Measurements from ENCODE around the gene NTM. TPM values are rescaled to one million over a fixed set of nuclear protein-coding genes. Genes with fewer than 3 reads are reported as not detected.

The NTM gene
- total RNA-seq, 4 donors from 2014 or later: 0.78 to 1.1 (median 0.88) TPM; not detected in 1

DNA sequence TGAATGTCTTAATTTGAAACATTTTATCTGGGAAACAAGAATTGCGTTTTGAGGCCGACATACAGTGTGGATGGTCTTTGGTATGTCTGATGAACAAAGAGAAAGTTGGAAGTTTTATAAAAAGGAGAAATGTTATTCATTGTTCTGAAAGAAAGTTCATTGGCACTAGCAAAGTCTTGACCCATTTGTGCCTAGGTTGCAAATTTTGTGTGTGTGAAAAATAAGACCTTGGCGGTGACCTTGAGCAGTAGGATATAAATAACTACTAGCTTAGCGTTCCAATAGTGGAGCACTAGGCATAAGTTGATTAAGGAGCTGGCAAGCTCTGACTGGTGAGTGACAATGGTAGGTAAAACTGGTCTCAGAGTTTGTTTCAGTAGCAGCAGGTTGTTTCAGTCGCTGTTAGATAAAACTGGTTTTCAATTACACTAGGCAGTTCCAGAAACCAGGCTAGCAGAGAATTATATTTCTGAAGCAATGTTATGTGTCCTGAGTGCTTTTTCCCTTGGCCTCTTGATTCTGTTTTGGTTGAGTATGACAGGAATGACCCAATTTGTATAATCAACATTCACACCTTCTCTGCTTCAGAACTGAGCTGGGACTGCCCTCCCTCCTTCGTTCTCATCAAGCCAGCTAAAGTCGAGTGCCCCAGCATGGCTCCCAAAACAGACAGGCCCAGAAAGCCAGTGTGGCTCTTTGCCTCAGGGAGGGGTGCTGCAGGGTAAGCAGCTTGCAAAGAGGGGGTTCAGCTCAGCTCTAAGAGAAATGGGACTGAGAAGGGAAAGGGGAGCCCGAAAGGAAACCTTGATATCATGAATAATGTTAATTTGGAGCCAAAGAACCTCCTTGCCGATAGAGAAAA, 85.7 kb downstream of the NTM start:
- no peak overlapping the region for H3K27ac ChIP-seq
- H3K4me1 ChIP-seq: peaks cover 0 to 4% of the 10 kb centered on the region in 2 donors
- intact Hi-C loops (cut with DNase I): no loop called here
- no peak for TF ChIP-seq CTCF (IDR thresholded peaks at IDR 0.05)
- TF ChIP-seq POLR2A (IDR thresholded peaks at IDR 0.05): no peak
- H3K4me3 ChIP-seq (replicated peaks in 1 of 3): no peak overlapping the region
- H3K36me3 ChIP-seq: no peaks in the 10 kb centered on the region
- no peak for DNase-seq
- no peaks in the 10 kb centered on the region for H3K27me3 ChIP-seq
- WGBS, 2 donors: 64 to 77% methylated on average over 9 of the region's 9 CpGs
- no peaks in the 10 kb centered on the region for H3K9me3 ChIP-seq

- intact Hi-C loops (cut with DNase I): no loop called here
- H3K9me3 ChIP-seq: no peaks in the 10 kb centered on the region
- no peak overlapping the region for H3K27ac ChIP-seq
- no peak for DNase-seq
- TF ChIP-seq POLR2A (IDR thresholded peaks at IDR 0.05) (no peak), CTCF (IDR thresholded peaks at IDR 0.05) (no peak)
- no peak overlapping the region for H3K4me3 ChIP-seq (replicated peaks in 1 of 3)
- 69 to 73% methylated on average over 3 of the region's 3 CpGs for WGBS, 2 donors
- no peaks in the 10 kb centered on the region for H3K36me3 ChIP-seq
- H3K27me3 ChIP-seq: no peaks in the 10 kb centered on the region
- peaks cover 0 to 4% of the 10 kb centered on the region in 2 donors for H3K4me1 ChIP-seq
Measured at GRCh38 chr11:131457163-131457562, 86.7 kb downstream of the NTM start.

DNA sequence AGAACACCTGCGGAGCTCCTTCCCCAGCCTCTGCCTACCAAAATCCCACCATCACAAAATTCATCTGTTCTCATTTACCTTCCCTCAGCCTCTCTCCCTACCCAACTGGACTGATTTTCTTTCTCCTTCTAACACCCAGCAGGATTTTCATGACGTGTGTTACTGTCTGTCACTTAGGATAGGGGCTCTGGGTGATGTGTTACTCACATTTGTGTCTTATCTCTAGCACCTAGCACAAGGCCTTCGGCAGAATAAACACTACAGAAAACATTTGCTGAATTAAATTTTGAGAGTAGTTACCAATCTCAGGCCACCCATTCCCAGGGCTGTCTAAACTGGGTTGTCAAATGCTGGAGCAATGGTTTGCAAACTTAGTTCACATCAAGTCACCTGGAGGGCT, 88.0 kb downstream of the NTM start:
- no peak overlapping the region for H3K4me3 ChIP-seq (replicated peaks in 1 of 3)
- no peak overlapping the region for H3K27ac ChIP-seq
- WGBS, 2 donors: 57 to 58% methylated on average over 3 of the region's 3 CpGs
- no peaks in the 10 kb centered on the region for H3K36me3 ChIP-seq
- TF ChIP-seq POLR2A (IDR thresholded peaks at IDR 0.05) (no peak), CTCF (IDR thresholded peaks at IDR 0.05) (no peak)
- no peaks in the 10 kb centered on the region for H3K9me3 ChIP-seq
- no peak for DNase-seq
- H3K27me3 ChIP-seq: no peaks in the 10 kb centered on the region
- peaks cover 0 to 4% of the 10 kb centered on the region in 2 donors for H3K4me1 ChIP-seq
- intact Hi-C loops (cut with DNase I): no loop called here

DNA sequence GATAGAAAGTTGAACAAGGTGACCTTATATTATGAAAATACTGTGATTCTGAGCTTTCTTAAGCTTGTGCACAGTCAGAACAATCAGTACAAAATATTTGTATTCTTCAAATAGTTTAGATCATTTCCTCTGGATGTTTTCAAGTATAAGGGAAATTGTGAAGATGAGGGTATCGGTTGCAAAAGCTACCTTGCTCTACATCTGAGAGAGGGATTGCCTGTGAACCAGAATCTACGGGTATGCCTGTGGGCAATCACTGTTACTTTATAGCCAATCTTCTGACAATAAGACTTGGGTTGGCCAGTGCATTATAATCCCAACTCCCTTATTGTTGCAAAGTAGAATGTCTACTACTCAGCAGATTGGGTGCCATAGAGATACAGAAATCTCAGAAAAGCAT, 90.5 kb downstream of the NTM start:
- 92 to 96% methylated on average over 2 of the region's 2 CpGs for WGBS, 2 donors
- H3K9me3 ChIP-seq: no peaks in the 10 kb centered on the region
- intact Hi-C loops (cut with DNase I): no loop called here
- peaks cover 0 to 4% of the 10 kb centered on the region in 2 donors for H3K4me1 ChIP-seq
- no peak for DNase-seq
- H3K27ac ChIP-seq: no peak overlapping the region
- H3K4me3 ChIP-seq (replicated peaks in 1 of 3): no peak overlapping the region
- no peaks in the 10 kb centered on the region for H3K27me3 ChIP-seq
- no peaks in the 10 kb centered on the region for H3K36me3 ChIP-seq
- TF ChIP-seq POLR2A (IDR thresholded peaks at IDR 0.05) (no peak), CTCF (IDR thresholded peaks at IDR 0.05) (no peak)

DNA sequence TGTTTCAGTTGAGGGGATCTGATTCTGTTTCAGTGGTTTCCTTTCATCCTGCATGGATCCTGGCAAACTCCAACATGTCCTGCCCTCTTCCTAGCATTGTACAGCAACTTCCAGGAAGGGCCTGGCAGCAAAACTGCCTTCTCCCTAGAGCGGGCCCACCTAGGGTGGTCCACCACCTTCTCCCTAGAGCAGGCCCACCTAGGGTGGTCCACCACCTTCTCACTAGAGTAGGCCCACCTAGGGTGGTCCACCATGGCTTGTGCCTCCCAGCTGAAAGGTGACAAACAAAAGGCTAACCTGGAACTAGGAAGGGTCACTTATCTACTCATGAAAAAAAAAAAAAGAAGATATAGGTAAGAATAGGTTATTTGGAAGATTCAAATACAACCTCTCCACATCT, 92.2 kb downstream of the NTM start:
- WGBS, 2 donors: 100% methylated on average over 1 of the region's 1 CpG
- Histone ChIP-seq H3K9me3 (no peaks in the 10 kb centered on the region), H3K27me3 (no peaks in the 10 kb centered on the region), H3K36me3 (no peaks in the 10 kb centered on the region), H3K4me1 (peaks cover 0 to 4% of the 10 kb centered on the region in 2 donors), H3K4me3 (replicated peaks in 1 of 3) (no peak overlapping the region), H3K27ac (no peak overlapping the region)
- intact Hi-C loops (cut with DNase I): no loop called here
- DNase-seq: no peak
- TF ChIP-seq CTCF (IDR thresholded peaks at IDR 0.05) (no peak), POLR2A (IDR thresholded peaks at IDR 0.05) (no peak)
